ENCODE data around the gene ZNF512. TPM values are rescaled to one million over a fixed set of nuclear protein-coding genes. Genes with fewer than 3 reads are reported as not detected.

The ZNF512 gene
- total RNA-seq, 4 donors from 2014 or later, result 39.2 to 70.6 (median 50.3) TPM

- intact Hi-C loops (cut with DNase I), result loop anchor here (10.0 kb wide), 1 partner anchor 170 kb away; the partner anchor contains the start of genes FNDC4 and GCKR
- H3K36me3 ChIP-seq, result peaks cover 34 to 37% of the 10 kb centered on the region in 2 donors
- 80 to 85% methylated on average over 16 of the region's 16 CpGs for WGBS, 2 donors
- H3K4me1 ChIP-seq, result peaks cover 16 to 17% of the 10 kb centered on the region in 2 donors
- TF ChIP-seq POLR2A (IDR thresholded peaks at IDR 0.05), result no peak
- TF ChIP-seq, protein P1, sequence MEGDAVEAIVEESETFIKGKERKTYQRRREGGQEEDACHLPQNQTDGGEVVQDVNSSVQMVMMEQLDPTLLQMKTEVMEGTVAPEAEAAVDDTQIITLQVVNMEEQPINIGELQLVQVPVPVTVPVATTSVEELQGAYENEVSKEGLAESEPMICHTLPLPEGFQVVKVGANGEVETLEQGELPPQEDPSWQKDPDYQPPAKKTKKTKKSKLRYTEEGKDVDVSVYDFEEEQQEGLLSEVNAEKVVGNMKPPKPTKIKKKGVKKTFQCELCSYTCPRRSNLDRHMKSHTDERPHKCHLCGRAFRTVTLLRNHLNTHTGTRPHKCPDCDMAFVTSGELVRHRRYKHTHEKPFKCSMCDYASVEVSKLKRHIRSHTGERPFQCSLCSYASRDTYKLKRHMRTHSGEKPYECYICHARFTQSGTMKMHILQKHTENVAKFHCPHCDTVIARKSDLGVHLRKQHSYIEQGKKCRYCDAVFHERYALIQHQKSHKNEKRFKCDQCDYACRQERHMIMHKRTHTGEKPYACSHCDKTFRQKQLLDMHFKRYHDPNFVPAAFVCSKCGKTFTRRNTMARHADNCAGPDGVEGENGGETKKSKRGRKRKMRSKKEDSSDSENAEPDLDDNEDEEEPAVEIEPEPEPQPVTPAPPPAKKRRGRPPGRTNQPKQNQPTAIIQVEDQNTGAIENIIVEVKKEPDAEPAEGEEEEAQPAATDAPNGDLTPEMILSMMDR (IDR thresholded peaks at IDR 0.05), result no peak
- H3K27me3 ChIP-seq, result no peaks in the 10 kb centered on the region
- DNase-seq, result no peak
- H3K27ac ChIP-seq, result no peak overlapping the region
- no peaks in the 10 kb centered on the region for H3K9me3 ChIP-seq
- peak overlapping the region in 2 of 3 donors; percentile 62 to 68 for H3K4me3 ChIP-seq (replicated peaks in 1 of 3)
Measured at GRCh38 chr2:27664622-27665363, 82.0 kb downstream of the ZNF512 start.

DNA sequence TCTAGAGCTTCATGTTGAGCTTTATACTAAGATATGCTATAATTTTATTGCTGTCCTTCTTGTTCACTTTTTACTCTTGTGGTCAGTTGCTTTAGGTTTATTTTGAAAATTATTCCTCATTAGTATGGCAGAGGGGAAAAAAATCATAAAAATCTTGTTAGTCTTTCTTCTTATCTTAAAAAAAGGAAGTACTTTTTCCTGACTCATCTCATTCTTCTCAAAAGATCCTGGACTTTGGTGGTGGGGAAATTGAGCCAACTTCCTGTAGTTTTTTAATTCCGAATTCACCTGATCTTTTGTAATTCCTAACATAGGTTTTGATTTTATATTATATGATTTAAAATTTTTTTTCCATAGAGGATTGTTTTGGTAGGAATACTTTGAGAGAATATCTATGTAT is 84.6 kb downstream of the ZNF512 start:
- no peaks in the 10 kb centered on the region for H3K27me3 ChIP-seq
- H3K9me3 ChIP-seq, result no peaks in the 10 kb centered on the region
- peaks cover 15% of the 10 kb centered on the region in 2 donors for H3K4me1 ChIP-seq
- 80 to 84% methylated on average over 1 of the region's 1 CpG for WGBS, 2 donors
- H3K4me3 ChIP-seq (replicated peaks in 1 of 3), result no peak overlapping the region
- no peak for TF ChIP-seq POLR2A (IDR thresholded peaks at IDR 0.05)
- TF ChIP-seq, protein P1 (IDR thresholded peaks at IDR 0.05), result no peak
- no peak for DNase-seq
- peaks cover 31 to 34% of the 10 kb centered on the region in 2 donors for H3K36me3 ChIP-seq
- intact Hi-C loops (cut with DNase I), result loop anchor here (10.0 kb wide), 1 partner anchor 173 kb away; the partner anchor contains the start of genes FNDC4 and GCKR
- no peak overlapping the region for H3K27ac ChIP-seq

DNA sequence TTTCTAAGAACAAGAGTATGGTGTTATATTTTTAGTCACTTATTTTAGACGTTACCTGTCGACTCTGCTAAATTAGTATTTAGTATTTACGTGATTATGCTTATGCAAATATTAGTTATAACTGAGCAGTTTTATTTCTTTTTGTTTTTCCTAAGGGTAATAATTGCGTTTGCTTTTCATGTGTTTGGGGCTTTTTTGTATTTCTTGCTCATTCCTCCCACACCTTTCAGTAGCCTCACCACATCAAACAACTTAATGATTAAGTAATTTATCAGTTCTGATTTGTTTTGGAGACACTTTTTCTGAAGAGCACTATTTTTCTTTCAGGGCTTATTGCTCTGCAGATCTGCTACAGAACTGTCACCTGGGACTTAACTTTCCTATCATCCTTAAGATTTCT is 88.4 kb downstream of the ZNF512 start:
- Histone ChIP-seq H3K9me3 (no peaks in the 10 kb centered on the region), H3K27ac (no peak overlapping the region), H3K4me3 (replicated peaks in 1 of 3) (no peak overlapping the region), H3K4me1 (no peaks in the 10 kb centered on the region), H3K27me3 (no peaks in the 10 kb centered on the region), H3K36me3 (peaks cover 42 to 44% of the 10 kb centered on the region in 2 donors)
- intact Hi-C loops (cut with DNase I), result no loop called here
- TF ChIP-seq POLR2A (IDR thresholded peaks at IDR 0.05), result no peak
- TF ChIP-seq, protein P1 (IDR thresholded peaks at IDR 0.05), result no peak
- 95 to 96% methylated on average over 4 of the region's 4 CpGs for WGBS, 2 donors
- no peak for DNase-seq

Small RNA genes within 50 kb of the gene (small RNA-seq; reads per million reads assigned to genes)
- not detected for gene RF00340

Other genes starting within 250 kb of the ZNF512 start
- 10 to 100 TPM; 44.7 to 86.6 (median 51.8) TPM for gene GTF3C2, start 226.3 kb upstream of the ZNF512 start, total RNA-seq
- gene EIF2B4, start 212.7 kb upstream of the ZNF512 start, total RNA-seq, result 10 to 100 TPM; 34.7 to 44.0 (median 38.6) TPM
- 100 to 1,000 TPM; 109 to 148 (median 130) TPM for gene SNX17, start 212.4 kb upstream of the ZNF512 start, total RNA-seq
- 10 to 100 TPM in 1 of 4 donors, 1 to 10 TPM in 3; 9.1 to 14.8 (median 9.2) TPM for gene ZNF513, start 202.3 kb upstream of the ZNF512 start, total RNA-seq
- 10 to 100 TPM; 55.4 to 75.2 (median 59.5) TPM for gene PPM1G, start 173.5 kb upstream of the ZNF512 start, total RNA-seq
- 10 to 100 TPM; 45.2 to 68.6 (median 63.1) TPM for gene NRBP1, start 154.4 kb upstream of the ZNF512 start, total RNA-seq
- gene KRTCAP3, start 140.7 kb upstream of the ZNF512 start, total RNA-seq, result 10 to 100 TPM in 3 of 4 donors, 1 to 10 TPM in 1; 9.2 to 40.1 (median 19.4) TPM
- 10 to 100 TPM; 30.9 to 56.8 (median 43.7) TPM for gene IFT172, start 93.3 kb upstream of the ZNF512 start, total RNA-seq
- 10 to 100 TPM in 1 of 4 donors, 1 to 10 TPM in 3; 4.0 to 17.7 (median 7.1) TPM for gene FNDC4, start 87.8 kb upstream of the ZNF512 start, total RNA-seq
- gene GCKR, start 86.2 kb upstream of the ZNF512 start, total RNA-seq, result under 1 TPM in 1 of 4 donors, not detected in 3; 0.13 TPM
- 1 to 10 TPM; 7.2 to 9.9 (median 8.0) TPM for gene CCDC121, start 46.0 kb downstream of the ZNF512 start, total RNA-seq
- 10 to 100 TPM; 24.2 to 26.9 (median 24.9) TPM for gene GPN1, start 46.0 kb downstream of the ZNF512 start, total RNA-seq
- gene SUPT7L, start 80.6 kb downstream of the ZNF512 start, total RNA-seq, result 10 to 100 TPM; 24.9 to 38.1 (median 29.6) TPM
- gene SLC4A1AP, start 80.8 kb downstream of the ZNF512 start, total RNA-seq, result 10 to 100 TPM; 16.5 to 26.6 (median 23.4) TPM
- 100 to 1,000 TPM in 3 of 4 donors, 10 to 100 TPM in 1; 70.2 to 166 (median 130) TPM for gene MRPL33, start 188.7 kb downstream of the ZNF512 start, total RNA-seq